K562 (cell line): ENCODE data around the gene RRBP1. TPM values are rescaled to one million over a fixed set of nuclear protein-coding genes. Genes with fewer than 3 reads are reported as not detected.

Source experiments
- SIN3B ChIP-seq: fragments of 450-650 bp; IDR thresholded peaks from 2 replicates; pipeline ENCODE4 v1.6.1; 2017; ENCODE audit warnings: low read depth, mild to moderate bottlenecking, moderate library complexity
- ZNF3 ChIP-seq: fragments of 250-450 bp; sonication (Bioruptor Pico); IDR thresholded peaks from 2 replicates; pipeline ENCODE4 v1.5.0; 2021; ENCODE audit warnings: mild to moderate bottlenecking, moderate library complexity
- ZNF584 ChIP-seq: fragments of 200-800 bp; sonication (Bioruptor generic); IDR thresholded peaks from 2 replicates; pipeline ENCODE4 v1.6.1; 2016; ENCODE audit warnings: low read depth, mild to moderate bottlenecking, missing genetic modification characterization, missing compliant biosample characterization
- polyA plus RNA-seq, 8 experiments: library from polyadenylated mRNA; depleted of rRNA in 4 of 8; stranded (reverse) in 5 of 8; unstranded in 3 of 8; fragments of >200 nt; fragmentation: Nextera tagmentation in 2 of 8; fragmentation: Illumina TruSeq in 1 of 8; extraction: Ambion mirVana in 2 of 8; extraction: Trizol in 1 of 8; gene quantifications; 2 replicates each; pipeline versions ENCODE4 v1.2.1 to v1.2.3, GENCODE V29; 2011 to 2014; ENCODE audit warnings: inconsistent platforms in 1 of 8, missing spikeins in 1 of 8
- total RNA-seq, 7 experiments: library from RNA; depleted of rRNA in 6 of 7; stranded (reverse); fragments of >200 nt in 6 of 7; fragmentation: Illumina TruSeq in 2 of 7; extraction: Trizol in 2 of 7; gene quantifications; 2 replicates each; pipeline versions ENCODE4 v1.2.1 to v1.2.3, GENCODE V29; 2011 to 2021; ENCODE audit warnings: low replicate concordance in 1 of 7
- TF ChIP-seq, protein P1 (sequence below): sonication (generic); formaldehyde crosslinking; IDR thresholded peaks from 2 replicates; pipeline ENCODE4 v1.8.0; 2023; ENCODE audit warnings: missing genetic modification reagents, mild to moderate bottlenecking, borderline replicate concordance

Gene RRBP1
- total and polyA plus RNA-seq, 9 of the 15 experiments (the other 6 are each of a cell fraction or from before 2014, with no cell fraction given) = 0.84 to 32.0 (median 17.6) TPM

DNA sequence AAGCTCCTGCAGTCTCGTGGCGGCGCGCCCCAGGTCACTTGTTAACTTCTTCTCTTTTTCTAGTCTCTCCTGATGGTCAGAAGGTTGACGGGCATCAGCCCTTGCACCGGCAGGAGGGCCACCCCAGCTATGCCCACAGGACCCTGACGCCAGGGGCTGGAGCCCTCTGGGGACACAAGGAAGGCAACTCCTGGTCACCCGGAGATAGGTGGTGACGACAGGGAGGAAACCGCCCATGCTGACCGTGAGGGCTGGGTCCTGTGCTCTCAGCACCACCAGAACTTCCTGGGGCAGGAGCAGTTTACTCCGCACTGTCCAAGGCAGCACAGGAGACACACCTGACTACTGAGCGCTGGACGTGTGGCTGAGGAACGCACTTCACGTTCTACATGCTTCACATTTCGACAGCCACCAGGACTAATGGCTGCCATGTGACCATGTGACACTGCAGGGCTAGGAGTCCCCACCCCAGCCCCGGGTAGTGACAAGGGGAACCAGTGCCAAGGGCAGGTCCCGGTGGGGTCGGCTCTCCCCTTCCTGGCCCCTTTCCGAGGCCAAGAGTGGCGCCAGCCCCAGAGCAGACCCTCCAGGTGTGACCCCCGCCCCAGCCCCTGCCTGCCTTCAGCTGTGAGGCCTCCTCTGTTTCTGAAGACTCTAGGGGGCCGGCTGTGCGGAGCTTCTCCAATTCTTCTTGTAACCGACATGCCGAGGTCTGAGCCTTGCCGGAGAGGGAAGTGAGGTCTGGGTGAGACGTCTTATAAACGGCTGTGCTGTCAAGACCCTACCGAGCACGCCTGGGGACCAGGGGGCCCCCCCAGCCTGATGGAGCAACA lies 67.0 kb downstream of the RRBP1 start (continued):
- TF ChIP-seq, protein P1, sequence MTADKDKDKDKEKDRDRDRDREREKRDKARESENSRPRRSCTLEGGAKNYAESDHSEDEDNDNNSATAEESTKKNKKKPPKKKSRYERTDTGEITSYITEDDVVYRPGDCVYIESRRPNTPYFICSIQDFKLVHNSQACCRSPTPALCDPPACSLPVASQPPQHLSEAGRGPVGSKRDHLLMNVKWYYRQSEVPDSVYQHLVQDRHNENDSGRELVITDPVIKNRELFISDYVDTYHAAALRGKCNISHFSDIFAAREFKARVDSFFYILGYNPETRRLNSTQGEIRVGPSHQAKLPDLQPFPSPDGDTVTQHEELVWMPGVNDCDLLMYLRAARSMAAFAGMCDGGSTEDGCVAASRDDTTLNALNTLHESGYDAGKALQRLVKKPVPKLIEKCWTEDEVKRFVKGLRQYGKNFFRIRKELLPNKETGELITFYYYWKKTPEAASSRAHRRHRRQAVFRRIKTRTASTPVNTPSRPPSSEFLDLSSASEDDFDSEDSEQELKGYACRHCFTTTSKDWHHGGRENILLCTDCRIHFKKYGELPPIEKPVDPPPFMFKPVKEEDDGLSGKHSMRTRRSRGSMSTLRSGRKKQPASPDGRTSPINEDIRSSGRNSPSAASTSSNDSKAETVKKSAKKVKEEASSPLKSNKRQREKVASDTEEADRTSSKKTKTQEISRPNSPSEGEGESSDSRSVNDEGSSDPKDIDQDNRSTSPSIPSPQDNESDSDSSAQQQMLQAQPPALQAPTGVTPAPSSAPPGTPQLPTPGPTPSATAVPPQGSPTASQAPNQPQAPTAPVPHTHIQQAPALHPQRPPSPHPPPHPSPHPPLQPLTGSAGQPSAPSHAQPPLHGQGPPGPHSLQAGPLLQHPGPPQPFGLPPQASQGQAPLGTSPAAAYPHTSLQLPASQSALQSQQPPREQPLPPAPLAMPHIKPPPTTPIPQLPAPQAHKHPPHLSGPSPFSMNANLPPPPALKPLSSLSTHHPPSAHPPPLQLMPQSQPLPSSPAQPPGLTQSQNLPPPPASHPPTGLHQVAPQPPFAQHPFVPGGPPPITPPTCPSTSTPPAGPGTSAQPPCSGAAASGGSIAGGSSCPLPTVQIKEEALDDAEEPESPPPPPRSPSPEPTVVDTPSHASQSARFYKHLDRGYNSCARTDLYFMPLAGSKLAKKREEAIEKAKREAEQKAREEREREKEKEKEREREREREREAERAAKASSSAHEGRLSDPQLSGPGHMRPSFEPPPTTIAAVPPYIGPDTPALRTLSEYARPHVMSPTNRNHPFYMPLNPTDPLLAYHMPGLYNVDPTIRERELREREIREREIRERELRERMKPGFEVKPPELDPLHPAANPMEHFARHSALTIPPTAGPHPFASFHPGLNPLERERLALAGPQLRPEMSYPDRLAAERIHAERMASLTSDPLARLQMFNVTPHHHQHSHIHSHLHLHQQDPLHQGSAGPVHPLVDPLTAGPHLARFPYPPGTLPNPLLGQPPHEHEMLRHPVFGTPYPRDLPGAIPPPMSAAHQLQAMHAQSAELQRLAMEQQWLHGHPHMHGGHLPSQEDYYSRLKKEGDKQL (CRISPR knock-in tag) = no peak
- TF ChIP-seq ZNF584 (CRISPR knock-in tag) (no peak), SIN3B (no peak), ZNF3 (CRISPR knock-in tag) (no peak)
